ENCODE results near the gene TNFAIP8L1.

TNFAIP8L1 gene

DNA sequence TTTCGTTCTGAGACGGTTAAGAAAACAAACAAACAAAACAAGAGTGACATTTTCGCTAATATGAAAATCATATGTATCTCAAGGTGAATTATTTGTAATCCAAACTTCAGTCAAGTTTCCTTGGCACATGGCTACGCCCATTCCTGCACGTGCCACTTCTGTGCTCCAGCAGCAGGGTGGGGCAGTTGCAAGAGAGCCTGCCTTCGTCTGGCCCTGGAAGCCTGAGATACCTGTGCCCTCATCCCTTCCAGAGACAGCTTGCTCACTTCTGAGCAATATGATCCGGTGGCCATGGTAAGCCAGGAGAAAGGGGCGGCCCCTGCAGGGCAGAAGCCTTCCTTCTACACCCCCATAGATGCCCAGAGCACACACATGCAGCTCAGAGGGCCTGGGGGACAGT, 62.2 kb downstream of the TNFAIP8L1 start:
- no peak overlapping the region for H3K4me3 ChIP-seq (ENCODE audit: low read depth, low read length)
- TF ChIP-seq, protein P1, sequence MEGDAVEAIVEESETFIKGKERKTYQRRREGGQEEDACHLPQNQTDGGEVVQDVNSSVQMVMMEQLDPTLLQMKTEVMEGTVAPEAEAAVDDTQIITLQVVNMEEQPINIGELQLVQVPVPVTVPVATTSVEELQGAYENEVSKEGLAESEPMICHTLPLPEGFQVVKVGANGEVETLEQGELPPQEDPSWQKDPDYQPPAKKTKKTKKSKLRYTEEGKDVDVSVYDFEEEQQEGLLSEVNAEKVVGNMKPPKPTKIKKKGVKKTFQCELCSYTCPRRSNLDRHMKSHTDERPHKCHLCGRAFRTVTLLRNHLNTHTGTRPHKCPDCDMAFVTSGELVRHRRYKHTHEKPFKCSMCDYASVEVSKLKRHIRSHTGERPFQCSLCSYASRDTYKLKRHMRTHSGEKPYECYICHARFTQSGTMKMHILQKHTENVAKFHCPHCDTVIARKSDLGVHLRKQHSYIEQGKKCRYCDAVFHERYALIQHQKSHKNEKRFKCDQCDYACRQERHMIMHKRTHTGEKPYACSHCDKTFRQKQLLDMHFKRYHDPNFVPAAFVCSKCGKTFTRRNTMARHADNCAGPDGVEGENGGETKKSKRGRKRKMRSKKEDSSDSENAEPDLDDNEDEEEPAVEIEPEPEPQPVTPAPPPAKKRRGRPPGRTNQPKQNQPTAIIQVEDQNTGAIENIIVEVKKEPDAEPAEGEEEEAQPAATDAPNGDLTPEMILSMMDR (IDR thresholded peaks at IDR 0.05; ENCODE audit: borderline replicate concordance, insufficient read depth, low read depth, low read length), result no peak

DNA sequence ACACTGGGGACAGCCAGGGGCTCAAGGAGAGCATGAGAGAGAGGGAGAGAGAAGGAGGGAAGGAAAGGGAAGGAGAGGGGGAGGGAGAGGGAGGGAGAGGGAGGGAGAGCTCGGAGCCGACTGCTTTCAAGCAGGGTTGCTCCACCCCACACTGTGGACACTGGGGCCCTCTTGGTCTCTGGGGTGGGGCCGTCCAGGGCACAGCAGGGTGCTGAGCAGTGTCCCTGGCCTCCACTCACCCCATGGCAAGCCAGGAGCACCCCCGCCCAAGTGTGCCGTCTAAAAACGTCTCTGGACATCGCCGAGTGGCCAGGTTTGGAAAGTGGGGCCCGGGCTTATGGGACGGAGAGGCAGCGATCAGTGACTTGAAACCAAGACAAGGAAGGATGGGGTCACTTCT, 63.4 kb downstream of the TNFAIP8L1 start:
- TF ChIP-seq, protein P1 (IDR thresholded peaks at IDR 0.05; ENCODE audit: borderline replicate concordance, insufficient read depth, low read depth, low read length), result no peak
- H3K4me3 ChIP-seq (ENCODE audit: low read depth, low read length), result no peak overlapping the region

DNA sequence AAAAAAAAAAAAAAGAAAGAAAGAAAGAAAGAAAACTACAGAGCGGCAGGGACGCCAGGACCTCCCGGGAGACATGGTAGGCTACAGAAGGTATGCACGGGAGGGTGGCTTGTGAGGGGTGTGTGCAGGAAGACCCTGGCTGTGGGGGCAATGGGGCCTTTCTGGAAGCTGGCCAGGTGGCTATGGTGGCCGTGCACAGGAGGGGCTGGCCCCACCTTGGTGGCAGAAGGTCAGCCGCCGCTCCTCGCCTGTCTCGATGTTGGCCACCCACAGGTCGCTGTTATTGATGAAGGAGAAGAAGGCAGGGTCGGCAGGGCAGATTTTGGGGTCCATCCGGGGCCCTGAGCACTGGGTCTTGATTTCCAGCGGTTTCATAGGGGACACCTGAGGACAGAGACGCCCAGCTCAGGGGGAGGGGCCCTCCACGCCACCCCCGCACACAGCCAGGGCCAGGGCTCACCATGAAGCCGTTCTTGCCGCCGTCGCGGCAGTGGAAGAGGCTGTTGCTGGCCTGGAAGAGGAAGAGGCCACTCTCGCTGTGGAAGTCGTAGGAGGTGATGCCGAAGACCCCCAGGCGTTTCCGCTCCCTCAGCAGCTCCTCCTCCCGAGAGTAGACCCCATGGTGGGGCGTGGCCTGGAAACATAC, 64.5 kb downstream of the TNFAIP8L1 start:
- H3K4me3 ChIP-seq (ENCODE audit: low read depth, low read length), result no peak overlapping the region
- TF ChIP-seq, protein P1 (IDR thresholded peaks at IDR 0.05; ENCODE audit: borderline replicate concordance, insufficient read depth, low read depth, low read length), result no peak

DNA sequence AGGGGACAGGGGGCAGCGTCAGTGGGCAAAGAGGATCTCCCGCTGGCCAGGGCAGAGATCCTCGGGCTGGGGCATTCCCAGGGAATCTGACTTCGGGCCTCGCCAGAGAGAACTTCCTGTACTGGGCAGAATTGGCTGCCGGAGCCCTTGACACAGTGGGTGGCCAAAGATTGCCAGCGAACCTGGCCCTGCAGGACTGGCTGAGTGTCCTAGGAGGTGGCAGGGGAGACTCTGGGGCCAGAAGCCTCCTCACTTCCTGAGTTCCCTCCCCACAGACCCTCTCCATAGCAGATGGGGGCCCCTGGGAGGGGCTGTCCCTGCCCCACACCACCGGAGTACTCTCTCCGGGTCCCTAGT, 65.0 kb downstream of the TNFAIP8L1 start:
- TF ChIP-seq, protein P1 (IDR thresholded peaks at IDR 0.05; ENCODE audit: borderline replicate concordance, insufficient read depth, low read depth, low read length), result no peak
- H3K4me3 ChIP-seq (ENCODE audit: low read depth, low read length), result no peak overlapping the region
